GM18870 (cell line): ENCODE measurements around the gene SLC2A3.
"Not testable (repeated sequence)": the region's sequence is repeated elsewhere in the genome, so short reads cannot be mapped to it uniquely, and the experiment has no call there.

Experiments
- ATAC-seq: cut with Tn5 transposase; IDR thresholded peaks from one replicate; pipeline ENCODE4 v1.9.1; 2021; ENCODE audit warnings: moderate library complexity; ENCODE audit not compliant: unreplicated experiment

SLC2A3 gene

DNA sequence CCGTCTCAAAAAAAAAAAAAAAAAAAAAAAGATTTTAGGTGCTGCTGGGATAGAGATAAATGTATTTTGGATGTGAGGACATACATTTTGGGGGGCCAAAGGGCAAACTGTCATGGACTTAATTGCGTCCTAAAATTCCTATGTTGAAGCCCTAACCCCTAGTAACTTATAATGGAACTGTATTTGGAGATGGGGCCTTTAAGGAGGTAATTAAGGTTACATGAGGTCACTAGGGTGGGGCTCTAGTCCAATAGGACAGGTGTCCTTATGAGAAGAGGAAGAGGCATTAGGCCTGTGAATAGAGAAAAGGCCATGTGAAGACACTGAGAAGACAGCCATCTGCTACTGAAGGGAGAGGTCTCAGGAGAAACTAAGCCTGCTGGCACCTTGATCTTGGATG, 17.9 kb upstream of the SLC2A3 start:
- ATAC-seq = not testable (repeated sequence)

DNA sequence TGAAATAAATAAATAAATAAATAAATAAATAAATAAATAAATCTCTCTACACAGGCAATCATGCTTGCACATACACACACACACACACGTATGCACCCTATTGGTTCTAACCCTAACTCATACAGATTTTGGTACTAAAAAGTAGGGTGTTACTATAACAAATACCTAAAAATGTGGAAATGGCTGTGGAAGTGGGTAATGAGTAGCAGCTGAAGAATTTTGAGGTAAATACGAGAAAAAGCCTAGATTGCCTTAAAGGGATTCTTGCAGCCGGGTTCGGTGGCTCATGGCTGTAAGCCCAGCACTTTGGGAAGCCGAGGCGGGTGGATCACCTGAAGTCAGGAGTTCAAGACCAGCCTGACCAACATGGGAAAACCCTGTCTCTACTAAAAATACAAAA, 15.7 kb upstream of the SLC2A3 start:
- no peak for ATAC-seq

DNA sequence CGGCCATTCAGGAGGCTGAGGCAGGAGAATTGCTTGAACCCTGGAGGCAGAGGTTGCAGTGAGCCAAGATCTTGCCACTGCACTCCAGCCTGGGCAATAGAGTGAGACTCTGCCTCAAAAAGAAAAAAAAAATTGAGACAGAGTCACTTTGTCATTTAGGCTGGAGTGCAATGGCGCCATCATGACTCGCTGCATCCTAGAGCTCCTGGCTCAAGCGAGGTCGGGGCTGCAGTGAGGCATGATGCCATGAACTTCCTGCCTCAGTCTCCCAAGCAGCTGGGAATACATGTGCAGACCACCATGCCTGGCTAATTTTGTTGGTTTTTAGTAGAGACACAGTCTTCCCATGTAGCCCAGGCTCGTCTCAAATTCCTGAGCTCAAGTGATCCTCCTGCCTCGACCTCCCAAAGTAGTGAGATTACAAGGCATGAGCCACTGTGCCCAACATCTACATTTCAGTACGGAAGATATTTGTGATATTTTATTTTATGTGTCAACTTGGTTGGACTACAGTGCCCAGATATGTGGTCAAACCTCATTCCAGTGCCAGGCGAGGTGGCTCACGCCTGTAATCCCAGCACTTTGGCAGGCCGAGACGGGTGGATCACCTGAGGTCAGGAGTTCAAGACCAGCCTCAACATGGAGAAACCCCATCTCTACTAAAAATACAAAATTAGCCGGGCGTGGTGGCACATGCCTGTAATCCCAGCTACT, 14.4 kb upstream of the SLC2A3 start:
- not testable (repeated sequence) for ATAC-seq

DNA sequence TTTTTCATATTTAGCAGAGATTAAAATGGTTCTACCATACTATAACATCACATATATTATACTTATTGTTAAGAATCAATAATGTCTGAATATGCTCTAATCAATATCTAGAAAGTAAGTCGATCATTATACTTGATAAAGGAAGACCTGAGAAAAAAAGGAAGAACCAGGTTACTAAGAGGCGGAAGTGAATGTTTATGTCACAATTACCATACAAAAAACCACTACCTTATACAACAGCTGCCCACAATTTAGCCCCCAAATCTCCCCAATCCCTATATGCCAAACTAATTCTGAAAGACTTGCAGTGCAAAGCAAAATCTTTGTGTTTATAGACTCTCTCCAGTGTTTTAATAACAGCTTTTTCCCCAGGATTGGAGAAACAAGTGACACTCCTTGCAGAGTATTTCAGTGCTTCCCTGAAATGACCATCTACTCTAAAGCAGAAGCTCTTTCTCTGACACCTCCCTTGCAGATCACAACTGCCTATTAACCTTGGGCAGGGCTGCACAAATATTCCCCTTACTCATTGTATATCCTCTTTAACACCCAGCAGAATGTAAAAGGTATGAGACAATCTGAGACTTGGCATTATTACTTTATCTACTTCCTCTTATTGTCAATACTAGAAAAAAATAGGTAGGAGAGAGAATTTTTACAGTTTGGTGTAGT, 12.7 kb upstream of the SLC2A3 start:
- no peak for ATAC-seq

DNA sequence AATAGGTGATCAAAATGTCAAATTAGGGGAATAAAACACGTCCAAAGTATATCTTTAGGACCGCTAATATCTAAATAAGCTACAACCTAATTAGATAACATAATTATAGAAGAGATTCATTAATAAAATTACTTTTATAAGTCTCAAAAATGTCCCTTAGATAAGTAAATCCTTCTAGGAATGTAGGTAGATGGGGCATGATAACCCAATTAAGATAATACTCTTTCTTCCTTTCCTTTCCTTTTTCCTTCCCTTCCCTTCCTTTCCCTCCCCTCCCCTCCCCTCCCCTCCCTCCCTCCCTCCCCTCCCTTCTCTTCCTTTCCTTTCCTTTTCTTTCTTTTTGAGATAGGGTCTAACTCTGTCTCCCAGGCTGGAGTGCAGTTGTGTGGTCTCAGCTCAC, 11.0 kb upstream of the SLC2A3 start:
- ATAC-seq = no peak

DNA sequence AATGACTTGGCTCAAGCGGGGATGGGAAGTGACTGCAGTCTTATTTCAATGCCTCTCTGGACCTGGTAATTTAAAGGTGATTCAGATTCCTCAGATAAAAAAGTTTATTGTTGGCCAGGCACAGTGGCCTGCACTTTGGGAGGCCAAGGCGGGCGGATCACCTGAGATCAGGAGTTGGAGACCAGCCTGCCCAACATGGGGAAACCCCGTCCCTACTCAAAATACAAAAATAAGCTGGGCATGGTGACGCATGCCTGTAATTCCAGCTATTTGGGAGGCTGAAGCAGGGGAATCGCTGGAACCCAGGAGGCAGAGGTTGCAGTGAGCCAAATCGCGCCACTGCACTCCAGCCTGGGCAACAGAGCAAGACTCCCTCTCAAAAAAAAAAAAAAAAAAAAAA, 8.8 kb upstream of the SLC2A3 start:
- ATAC-seq = not testable (repeated sequence)

DNA sequence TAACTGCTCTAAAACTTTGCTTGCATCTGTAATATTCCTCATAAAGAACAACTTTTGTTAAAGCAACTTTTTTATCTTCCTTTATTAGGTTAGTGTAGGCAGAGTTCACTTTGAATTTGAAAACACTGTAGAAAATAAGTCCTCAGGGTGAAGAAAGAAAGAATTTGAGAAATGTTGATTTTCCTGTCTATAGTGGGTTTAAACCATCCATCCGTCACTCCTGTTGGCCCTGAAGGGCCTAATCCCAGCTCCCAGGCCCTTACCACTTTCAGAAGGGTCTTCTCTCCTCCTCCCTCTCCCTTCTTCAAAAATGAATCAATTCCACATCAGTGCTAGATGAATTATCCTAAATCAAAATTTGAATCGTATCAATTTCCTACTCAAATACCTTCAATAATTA, 4.9 kb upstream of the SLC2A3 start:
- no peak for ATAC-seq

DNA sequence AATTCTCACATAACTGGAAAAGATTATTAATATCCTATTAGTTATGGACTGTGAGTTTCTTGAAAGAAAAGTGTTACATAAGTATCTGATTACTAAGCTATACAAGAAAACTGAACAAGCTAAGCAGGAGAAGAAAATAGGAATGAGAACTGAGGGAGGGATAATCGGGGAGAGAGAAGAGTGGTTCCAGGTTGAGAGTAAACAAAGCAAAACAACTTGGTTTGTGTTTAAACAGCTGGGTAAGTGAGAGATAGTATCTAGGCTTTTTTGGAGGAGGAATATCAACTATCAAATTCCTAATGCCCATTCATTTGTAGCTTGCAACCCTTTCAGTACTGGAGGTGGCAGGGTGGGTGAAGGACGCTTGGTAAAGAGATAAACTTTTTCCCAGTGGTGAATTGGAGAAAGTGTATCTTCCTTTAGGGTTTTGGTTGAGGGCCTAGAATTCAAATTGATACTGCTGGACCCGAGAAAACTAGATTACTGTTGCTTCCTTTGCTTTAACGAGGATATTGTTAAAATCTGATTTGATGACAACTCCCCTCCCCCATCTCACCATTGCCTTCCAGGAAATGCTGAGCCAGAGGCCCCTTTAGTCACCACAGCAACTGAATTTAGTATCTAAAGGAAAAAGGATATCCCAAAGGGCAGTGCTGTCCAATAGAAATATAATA, 2.0 kb upstream of the SLC2A3 start:
- ATAC-seq = no peak

DNA sequence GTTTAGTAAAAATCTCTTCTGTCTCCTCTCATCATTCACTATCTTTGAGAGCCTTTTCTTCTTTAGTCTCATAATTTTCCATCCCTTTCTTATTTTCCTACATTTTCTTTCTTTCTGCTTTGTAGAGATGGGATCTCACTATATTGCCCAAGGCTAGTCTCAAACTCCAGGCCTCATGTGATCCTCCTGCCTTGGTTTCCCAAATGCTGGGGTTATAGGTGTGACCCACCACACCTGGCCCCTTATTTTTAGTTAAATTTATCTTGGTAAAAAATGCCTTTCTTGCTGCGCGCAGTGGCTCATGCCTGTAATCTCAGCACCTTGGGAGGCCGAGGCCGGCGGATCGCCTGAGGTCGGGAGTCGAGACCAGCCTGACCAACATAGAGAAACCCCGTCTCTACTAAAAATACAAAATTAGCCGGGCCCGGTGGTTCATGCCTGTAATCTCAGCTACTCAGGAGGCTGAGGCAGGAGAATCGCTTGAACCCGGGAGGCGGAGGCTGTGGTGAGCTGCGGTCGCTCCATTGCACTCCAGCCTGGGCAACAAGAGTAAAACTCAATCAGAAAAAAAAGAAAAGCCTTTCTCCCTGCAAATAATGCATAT, 996 bp downstream of the SLC2A3 start:
- no peak for ATAC-seq

DNA sequence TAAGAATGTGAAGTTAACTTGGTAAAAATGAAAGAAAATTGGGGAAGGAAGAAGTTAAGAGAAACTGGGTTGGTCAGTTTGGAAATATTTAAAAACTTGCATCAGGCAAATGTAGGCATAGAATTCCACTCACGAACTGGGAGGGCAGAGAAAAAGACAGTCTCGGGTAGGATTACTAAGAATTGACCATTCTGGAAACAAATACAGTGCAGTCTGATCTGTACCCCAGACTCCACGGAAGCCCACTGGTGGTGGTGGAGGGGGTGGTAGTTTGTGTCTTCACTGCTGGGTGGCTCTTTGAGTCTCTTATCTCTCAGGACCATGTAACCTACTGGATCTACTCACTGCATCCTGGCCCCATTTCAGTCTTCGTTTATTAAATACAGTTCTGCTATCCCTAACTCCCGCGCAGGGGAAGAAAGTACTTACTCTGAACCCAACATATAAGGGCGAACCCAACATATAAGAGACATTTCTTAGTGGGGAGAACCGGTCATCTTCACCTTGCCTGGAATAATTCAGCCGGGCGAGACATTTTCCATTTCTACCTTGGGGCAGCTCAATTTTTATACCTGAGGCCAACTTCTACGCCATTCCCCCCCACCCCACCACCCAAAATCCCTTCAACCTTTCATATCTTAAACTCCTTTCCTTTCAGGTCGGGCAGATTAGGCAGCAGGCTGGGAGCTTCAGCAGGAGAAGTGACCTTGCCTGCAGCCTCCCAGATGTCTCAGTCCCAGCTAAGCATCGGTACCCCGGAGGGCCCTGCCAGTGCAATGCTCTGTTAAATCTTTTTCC, 1.7 kb downstream of the SLC2A3 start:
- ATAC-seq = no peak

DNA sequence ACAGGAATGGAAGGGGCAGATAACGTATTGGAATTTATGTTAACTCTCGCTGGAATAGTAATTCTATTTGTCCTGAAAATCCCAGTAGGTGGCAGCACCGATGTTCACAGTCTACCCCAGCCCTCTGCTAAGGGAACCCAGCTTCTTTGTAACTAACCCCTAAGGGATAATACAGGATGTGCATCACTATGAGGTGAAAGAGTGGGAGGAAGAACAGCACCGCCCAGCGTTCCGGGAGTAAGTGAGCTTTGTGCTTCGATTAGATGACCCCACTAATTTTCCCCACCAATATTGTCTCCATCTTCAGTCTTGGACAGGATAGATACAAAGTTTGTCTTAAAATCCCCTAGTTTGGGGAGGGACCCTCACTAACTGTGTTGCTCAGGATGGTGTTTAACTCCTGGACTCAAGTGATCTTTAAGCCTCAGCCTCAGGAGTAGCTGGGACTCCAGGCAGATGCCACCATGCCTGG, 2.7 kb downstream of the SLC2A3 start:
- peak; percentile 81 for ATAC-seq

DNA sequence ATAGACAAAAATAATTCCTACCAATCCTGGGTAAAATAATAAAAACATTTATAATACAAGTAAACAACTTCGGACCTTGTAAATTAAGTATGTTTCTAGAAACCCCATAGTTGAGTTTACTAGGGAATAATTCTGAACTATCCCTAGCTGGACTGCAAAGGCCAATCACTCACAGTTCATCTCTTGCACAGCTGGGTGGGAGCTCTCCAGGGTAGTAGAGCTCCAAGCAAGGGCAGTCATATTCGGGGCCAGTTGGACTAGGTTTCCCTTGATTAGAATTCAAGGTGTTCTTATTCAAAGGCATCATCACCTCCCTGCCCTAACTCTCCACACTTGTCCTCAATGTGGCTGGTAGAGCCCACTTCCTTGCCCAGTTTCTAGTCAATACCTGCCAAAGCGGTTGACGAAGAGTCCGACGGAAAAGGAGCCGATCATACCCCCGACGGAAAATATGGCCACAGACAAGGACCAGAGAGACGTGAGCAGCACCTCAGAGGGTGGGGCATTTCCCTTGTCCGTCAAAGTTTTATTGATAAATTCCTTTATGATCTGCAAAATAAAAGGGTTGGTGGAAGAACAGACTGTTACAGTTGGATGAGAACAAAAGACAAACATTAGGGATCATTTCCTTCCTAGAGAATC, 3.3 kb downstream of the SLC2A3 start:
- ATAC-seq = not testable (repeated sequence)

DNA sequence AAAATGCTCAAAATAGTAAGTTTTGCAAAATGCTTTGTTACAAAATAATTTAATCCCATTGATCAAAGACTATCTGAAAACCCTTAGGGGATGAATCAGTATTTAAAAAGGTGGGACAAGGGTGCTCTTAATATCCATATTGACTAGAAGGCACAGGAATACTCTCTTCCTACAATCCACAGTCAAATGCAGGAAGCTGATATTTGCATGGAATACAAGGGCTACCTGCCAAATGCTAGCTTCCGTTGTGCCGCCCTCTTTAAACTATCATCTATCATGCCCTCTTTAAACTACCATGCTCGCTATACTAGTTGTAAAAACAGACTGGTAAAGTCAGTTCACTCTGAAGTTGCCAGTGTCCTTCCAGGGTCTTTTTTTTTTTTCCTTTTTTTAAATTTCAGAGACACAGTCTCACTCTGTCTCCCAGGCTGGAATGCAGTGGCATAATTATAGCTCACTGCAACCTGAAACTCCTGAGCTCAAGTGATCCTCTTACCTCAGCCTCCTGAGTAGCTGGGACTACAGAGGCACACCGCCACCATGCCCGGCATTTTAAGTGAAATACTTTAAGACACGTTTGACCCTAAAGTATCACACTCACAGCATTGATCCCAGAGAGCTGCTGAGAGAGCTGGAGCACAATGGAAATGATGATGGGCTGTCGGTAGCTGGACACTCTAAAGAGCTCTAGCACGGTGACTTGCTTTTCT, 6.7 kb downstream of the SLC2A3 start:
- no peak for ATAC-seq

DNA sequence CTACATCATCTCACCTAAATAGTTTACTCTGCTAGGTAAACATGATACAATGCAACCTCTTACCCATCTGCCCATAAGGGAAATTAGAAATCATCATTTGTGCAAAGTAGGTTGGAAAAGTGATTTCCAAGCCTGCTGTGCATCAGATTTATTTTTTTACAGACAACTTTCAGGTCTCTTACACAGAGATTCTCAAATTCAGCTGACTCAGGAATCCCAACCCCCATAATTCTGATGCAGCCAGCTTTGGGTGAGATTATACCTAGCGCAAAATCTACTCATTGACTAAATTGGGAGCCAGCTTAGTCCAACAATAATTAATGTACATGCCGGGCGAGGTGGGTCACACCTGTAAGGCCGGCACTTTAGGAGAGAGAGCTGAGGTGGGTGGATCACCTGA, 8.5 kb downstream of the SLC2A3 start:
- ATAC-seq = no peak

DNA sequence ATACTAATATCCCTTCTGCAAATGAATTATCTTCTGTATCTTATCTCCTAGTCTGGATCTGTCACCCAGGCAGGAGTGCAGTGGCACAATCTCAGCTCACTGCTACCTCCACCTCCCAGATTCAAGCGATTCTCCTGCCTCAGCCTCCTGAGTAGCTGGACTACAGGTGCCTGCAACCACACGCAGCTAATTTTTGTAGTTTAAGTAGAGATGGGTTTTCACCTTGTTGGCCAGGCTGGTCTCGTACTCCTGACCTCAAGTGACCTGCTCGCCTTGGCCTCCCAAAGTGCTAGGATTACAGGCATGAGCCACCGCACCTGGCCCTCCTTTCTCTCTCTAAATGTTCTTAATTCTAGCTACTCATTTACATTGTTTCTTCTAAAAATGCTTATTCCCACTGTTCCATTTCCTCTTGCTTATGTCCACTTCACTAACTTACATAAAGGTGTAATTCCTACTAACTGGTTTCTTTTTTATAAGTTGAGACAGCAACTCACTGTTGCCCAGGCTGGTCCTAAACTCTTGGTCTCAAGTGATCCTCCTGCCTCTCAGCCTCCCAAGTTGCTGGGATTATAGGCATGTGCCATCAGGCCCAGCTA, 9.8 kb downstream of the SLC2A3 start:
- ATAC-seq = not testable (repeated sequence)

DNA sequence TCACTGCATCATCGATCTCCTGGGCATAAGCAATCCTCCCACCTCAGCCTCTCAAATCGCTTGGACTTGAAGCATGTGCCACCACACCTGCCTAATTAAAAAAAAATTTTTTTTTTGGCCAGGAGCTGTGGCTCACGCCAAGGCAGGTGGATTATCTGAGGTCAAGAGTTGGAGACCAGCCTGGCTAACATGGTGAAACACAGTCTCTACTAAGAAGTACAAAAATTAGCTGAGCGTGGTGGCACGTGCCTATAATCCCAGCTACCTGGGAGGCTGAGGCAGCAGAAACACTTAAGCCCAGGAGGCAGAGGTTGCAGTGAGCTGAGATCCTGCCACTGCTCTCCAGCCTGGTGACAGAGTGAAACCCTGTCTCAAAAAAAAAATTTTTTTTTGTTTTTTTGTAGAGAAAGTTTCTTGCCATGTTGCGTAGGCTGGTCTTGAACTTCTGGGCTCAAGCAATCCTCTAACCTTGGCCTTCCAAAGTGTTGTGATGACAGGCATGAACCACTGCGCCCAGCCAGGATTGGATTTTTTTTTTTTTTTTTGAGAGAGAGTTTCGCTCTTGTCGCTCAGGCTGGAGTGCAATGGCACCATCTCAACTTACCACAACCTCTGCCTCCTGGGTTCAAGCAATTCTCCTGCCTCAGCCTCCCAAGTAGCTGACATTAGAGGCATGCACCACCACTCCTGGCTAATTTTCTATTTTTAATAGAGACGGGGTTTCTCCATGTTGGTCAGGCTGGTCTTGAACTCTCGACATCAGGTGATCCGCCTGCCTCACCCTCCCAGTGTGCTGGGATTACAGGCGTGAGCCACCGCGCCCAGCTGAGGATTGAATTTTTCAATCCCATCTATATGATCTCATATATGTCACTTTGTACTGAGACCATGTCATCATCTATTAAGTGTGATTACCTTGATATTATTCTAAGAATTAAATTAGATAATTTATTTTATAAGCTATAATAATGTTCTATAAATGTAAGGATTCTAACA, 12.4 kb downstream of the SLC2A3 start:
- no peak for ATAC-seq

DNA sequence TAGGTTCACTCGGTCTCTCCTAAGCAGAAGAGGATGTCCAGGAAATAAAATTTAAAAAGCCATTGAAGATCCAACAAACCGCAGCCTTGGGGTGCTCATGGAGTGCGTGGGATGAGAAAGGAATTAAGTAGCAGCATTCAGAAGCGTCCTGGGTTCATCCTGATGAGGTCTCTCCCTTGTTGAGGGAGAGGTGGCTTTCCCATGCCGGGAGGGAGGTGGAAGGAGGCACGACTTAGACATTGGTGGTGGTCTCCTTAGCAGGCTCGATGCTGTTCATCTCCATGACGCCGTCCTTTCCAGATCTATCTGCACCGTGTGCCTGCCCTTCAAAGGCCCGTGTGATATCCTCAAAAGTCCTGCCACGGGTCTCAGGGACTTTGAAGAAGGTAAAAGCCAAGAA, 14.8 kb downstream of the SLC2A3 start:
- ATAC-seq = not testable (repeated sequence)

DNA sequence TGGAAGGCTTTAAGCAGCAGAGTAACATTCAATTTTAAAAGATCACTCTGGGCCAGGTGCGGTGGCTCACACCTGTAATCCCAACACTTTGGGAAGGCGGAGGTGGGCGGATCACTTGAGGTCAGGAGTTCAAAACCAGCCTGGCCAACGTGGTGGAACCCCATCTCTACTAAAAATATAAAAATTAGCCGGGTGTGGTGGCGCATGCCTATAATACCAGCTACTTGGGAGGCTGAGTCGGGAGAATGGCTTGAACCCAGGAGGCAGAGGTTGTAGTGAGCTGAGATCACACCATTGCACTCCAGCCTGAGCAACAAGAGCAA, 17.8 kb downstream of the SLC2A3 start:
- ATAC-seq = not testable (repeated sequence)
